IPS-15b (cell line): ENCODE data around the gene ARID2.

Experiments used
- H3K27me3 ChIP-seq: one replicate; pipeline ENCODE4 v1.6.1; 2013; ENCODE audit warnings: low read length; ENCODE audit not compliant: control insufficient read depth, insufficient read depth
- H3K36me3 ChIP-seq: one replicate; pipeline ENCODE4 v1.6.1; 2013; ENCODE audit warnings: low read length; ENCODE audit not compliant: control insufficient read depth, insufficient read depth
- H3K4me1 ChIP-seq: one replicate; pipeline ENCODE4 v1.6.1; 2013; ENCODE audit warnings: mild to moderate bottlenecking, low read length; ENCODE audit not compliant: control insufficient read depth, insufficient read depth
- H3K4me3 ChIP-seq: one replicate; pipeline ENCODE4 v1.5.1; 2013; ENCODE audit warnings: low read depth, low read length
- H3K9ac ChIP-seq: one replicate; pipeline ENCODE4 v1.6.1; 2013; ENCODE audit warnings: low read depth, mild to moderate bottlenecking, low read length
- H3K9me3 ChIP-seq: one replicate; pipeline ENCODE4 v1.6.1; 2013; ENCODE audit warnings: mild to moderate bottlenecking, low read length; ENCODE audit not compliant: control insufficient read depth, insufficient read depth

The ARID2 gene

DNA sequence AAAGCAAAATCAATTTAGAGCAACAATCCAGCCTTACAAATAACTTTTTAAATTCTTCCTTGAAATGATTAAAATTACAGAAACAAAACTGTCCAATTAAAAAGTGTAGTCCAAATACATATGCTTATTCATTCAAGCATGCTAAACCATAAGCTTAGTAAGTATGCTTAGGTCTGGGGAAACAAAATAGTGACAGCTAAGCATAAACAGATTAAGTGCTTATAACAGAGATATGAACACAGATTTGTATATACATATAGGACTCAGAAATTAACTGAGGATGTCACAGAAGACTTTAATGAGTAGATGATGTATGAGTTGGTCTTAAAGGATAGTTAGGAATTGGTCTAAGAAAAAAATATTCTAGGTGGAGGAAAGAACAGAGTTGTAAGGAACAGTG is 219.0 kb downstream of the ARID2 start:
- Histone ChIP-seq H3K27me3 (no peaks in the 10 kb centered on the region), H3K9me3 (no peaks in the 10 kb centered on the region), H3K4me1 (no peaks in the 10 kb centered on the region), H3K4me3 (no peak overlapping the region), H3K9ac (no peak overlapping the region), H3K36me3 (no peaks in the 10 kb centered on the region)
